GM18907 (cell line): ENCODE results near the gene AHCTF1.
A peak's percentile ranks its signal among the peaks of the same experiment; 100 is the strongest.
"Not testable (repeated sequence)": the region's sequence is repeated elsewhere in the genome, so short reads cannot be mapped to it uniquely, and the experiment has no call there.

ENCODE experiments used
- ATAC-seq: cut with Tn5 transposase; IDR thresholded peaks from one replicate; pipeline ENCODE4 v1.9.1; 2021; ENCODE audit warnings: mild to moderate bottlenecking, moderate library complexity; ENCODE audit not compliant: unreplicated experiment

Gene AHCTF1

GRCh38 chr1:246843876-246844275 is 87.9 kb downstream of the AHCTF1 start:
- no peak for ATAC-seq

GRCh38 chr1:246840761-246841160 is 91.0 kb downstream of the AHCTF1 start:
- not testable (repeated sequence) for ATAC-seq

GRCh38 chr1:246838118-246838456 is 93.7 kb downstream of the AHCTF1 start:
- no peak for ATAC-seq

GRCh38 chr1:246837418-246838117 is 94.2 kb downstream of the AHCTF1 start:
- no peak for ATAC-seq

GRCh38 chr1:246836209-246836966 is 95.4 kb downstream of the AHCTF1 start:
- no peak for ATAC-seq

GRCh38 chr1:246831543-246831942 is 100.2 kb downstream of the AHCTF1 start:
- ATAC-seq = no peak

- ATAC-seq = no peak
Observed at GRCh38 chr1:246828818-246829217, 102.9 kb downstream of the AHCTF1 start.

GRCh38 chr1:246827396-246827795 is 104.4 kb downstream of the AHCTF1 start:
- no peak for ATAC-seq

- no peak for ATAC-seq
Observed at GRCh38 chr1:246825557-246826175, 106.1 kb downstream of the AHCTF1 start.

GRCh38 chr1:246824541-246824940 is 107.2 kb downstream of the AHCTF1 start:
- no peak for ATAC-seq

- ATAC-seq = not testable (repeated sequence)
Observed at GRCh38 chr1:246822154-246822553, 109.6 kb downstream of the AHCTF1 start.

GRCh38 chr1:246820666-246821065 is 111.1 kb downstream of the AHCTF1 start:
- ATAC-seq = no peak

GRCh38 chr1:246817778-246818177 is 114.0 kb downstream of the AHCTF1 start:
- ATAC-seq = not testable (repeated sequence)

GRCh38 chr1:246815693-246816270 is 116.0 kb downstream of the AHCTF1 start:
- ATAC-seq = peak; percentile 86

- ATAC-seq = no peak
Observed at GRCh38 chr1:246814890-246815289, 116.9 kb downstream of the AHCTF1 start.

- ATAC-seq = not testable (repeated sequence)
Observed at GRCh38 chr1:246813325-246813724, 118.4 kb downstream of the AHCTF1 start.

- ATAC-seq = no peak
Observed at GRCh38 chr1:246811985-246812384, 119.8 kb downstream of the AHCTF1 start.

GRCh38 chr1:246809473-246809872 is 122.3 kb downstream of the AHCTF1 start:
- ATAC-seq = no peak

GRCh38 chr1:246805135-246805716 is 126.5 kb downstream of the AHCTF1 start:
- no peak for ATAC-seq

GRCh38 chr1:246803883-246804282 is 127.9 kb downstream of the AHCTF1 start:
- no peak for ATAC-seq

- no peak for ATAC-seq
Observed at GRCh38 chr1:246803373-246803772, 128.4 kb downstream of the AHCTF1 start.
